Sigmoid colon (tissue), 7 donors: ENCODE results near the gene NDUFAF2. TPM values are rescaled to one million over a fixed set of nuclear protein-coding genes. Genes with fewer than 3 reads are reported as not detected.
"Not testable (repeated sequence)": the region's sequence is repeated elsewhere in the genome, so short reads cannot be mapped to it uniquely, and the experiment has no call there.

Experiments used
- DNase-seq: peaks from one replicate; pipeline ENCODE4 v3.0.0-alpha.2; 2019
- H3K27ac ChIP-seq, 4 donors: fragments of 200-600 bp; sonication (generic); one replicate each; pipeline ENCODE4 v1.5.1; 2016 to 2019; ENCODE audit warnings: mild to moderate bottlenecking in 1 of 4
- H3K27me3 ChIP-seq, 3 donors: fragments of 200-600 bp; sonication (generic); one replicate each; pipeline ENCODE4 v1.5.1; 2019; ENCODE audit warnings: mild to moderate bottlenecking in 1 of 3
- H3K36me3 ChIP-seq, 4 donors: fragments of 200-600 bp; sonication (generic); one replicate each; pipeline ENCODE4 v1.5.1; 2016 to 2019
- H3K4me1 ChIP-seq, 4 donors: fragments of 200-600 bp; sonication (generic); one replicate each; pipeline ENCODE4 v1.5.1; 2017 to 2019
- H3K4me3 ChIP-seq, 4 donors: fragments of 200-600 bp; sonication (generic); one replicate each; pipeline ENCODE4 v1.5.1; 2017 to 2019; ENCODE audit warnings: mild to moderate bottlenecking in 2 of 4, moderate library complexity in 1 of 4
- H3K9me3 ChIP-seq, 4 donors: fragments of 200-600 bp in 3 of 4; sonication (generic) in 3 of 4; one replicate each; pipeline versions ENCODE4 v1.5.1 to v1.6.1; 2013 to 2019
- EP300 ChIP-seq, 4 donors: sonication (generic); formaldehyde crosslinking; IDR thresholded peaks; one replicate each; pipeline ENCODE4 v1.6.1; 2017; ENCODE audit warnings: antibody characterized with exemption in 4 of 4
- POLR2A ChIP-seq, 2 donors: fragments of 450-650 bp; IDR thresholded peaks; one replicate each; pipeline ENCODE4 v1.6.1; 2016; ENCODE audit warnings: antibody characterized with exemption in 2 of 2, mild to moderate bottlenecking in 2 of 2, moderate library complexity in 2 of 2
- POLR2AphosphoS5 ChIP-seq, 4 donors: sonication (generic); formaldehyde crosslinking; IDR thresholded peaks; one replicate each; pipeline ENCODE4 v1.6.1; 2017; ENCODE audit warnings: antibody characterized with exemption in 4 of 4
- WGBS, 2 donors: extraction: QIAGEN DNeasy Blood & Tissue Kit; methylation state at CpG; one replicate each; pipeline ENCODE4 v1.1.7; 2013; 5-methylcytosine and 5-hydroxymethylcytosine counted together
- intact Hi-C: fragments of 100-400 bp; cut with DNase I; formaldehyde crosslinking; loops from one replicate; pipeline ENCODE4 v1.15.1; 2023
- polyA plus RNA-seq, 3 donors: library from polyadenylated mRNA; stranded (reverse); fragments of 200-250 nt; gene quantifications; one replicate each; pipeline ENCODE4 v1.2.3, GENCODE V29; 2013
- total RNA-seq, 4 donors: library from RNA; depleted of rRNA; stranded (reverse); fragments of >200 nt; gene quantifications; one replicate each; pipeline ENCODE4 v1.1.0, GENCODE V29; 2016
- TF ChIP-seq, protein P1 (sequence below), 4 experiments: fragments of 450-650 bp in 3 of 4; fragments of 200-600 bp in 1 of 4; IDR thresholded peaks; one replicate each; pipeline ENCODE4 v1.5.1; 2016 to 2019; ENCODE audit warnings: antibody characterized with exemption in 4 of 4, mild to moderate bottlenecking in 3 of 4, moderate library complexity in 2 of 4
- donor health status: healthy with polysubstance abuse.
- donor health status: Bipolar disorder and iron deficiency.
- donor health status: healthy.

Gene NDUFAF2
- total and polyA plus RNA-seq, 7 donors: 33.5 to 48.6 (median 41.5) TPM

GRCh38 chr5:60978968-60979367 lies 34.0 kb downstream of the NDUFAF2 start:
- intact Hi-C loops: no loop called here
- Histone ChIP-seq H3K36me3 (no peaks in the 10 kb centered on the region), H3K4me3 (no peak overlapping the region), H3K4me1 (no peaks in the 10 kb centered on the region), H3K9me3 (no peaks in the 10 kb centered on the region), H3K27ac (no peak overlapping the region), H3K27me3 (no peaks in the 10 kb centered on the region)
- no peak for DNase-seq
- WGBS, 2 donors: 91 to 95% methylated on average over 1 of the region's 1 CpG
- no peak for TF ChIP-seq EP300 (IDR thresholded peaks at IDR 0.05)
- no peak for TF ChIP-seq POLR2A (IDR thresholded peaks at IDR 0.05)

GRCh38 chr5:60980511-60980910 lies 35.5 kb downstream of the NDUFAF2 start:
- intact Hi-C loops: no loop called here
- Histone ChIP-seq H3K9me3 (no peaks in the 10 kb centered on the region), H3K36me3 (no peaks in the 10 kb centered on the region), H3K27ac (no peak overlapping the region), H3K4me1 (no peaks in the 10 kb centered on the region), H3K4me3 (no peak overlapping the region), H3K27me3 (no peaks in the 10 kb centered on the region)
- 96 to 97% methylated on average over 2 of the region's 2 CpGs for WGBS, 2 donors
- TF ChIP-seq, protein P1, sequence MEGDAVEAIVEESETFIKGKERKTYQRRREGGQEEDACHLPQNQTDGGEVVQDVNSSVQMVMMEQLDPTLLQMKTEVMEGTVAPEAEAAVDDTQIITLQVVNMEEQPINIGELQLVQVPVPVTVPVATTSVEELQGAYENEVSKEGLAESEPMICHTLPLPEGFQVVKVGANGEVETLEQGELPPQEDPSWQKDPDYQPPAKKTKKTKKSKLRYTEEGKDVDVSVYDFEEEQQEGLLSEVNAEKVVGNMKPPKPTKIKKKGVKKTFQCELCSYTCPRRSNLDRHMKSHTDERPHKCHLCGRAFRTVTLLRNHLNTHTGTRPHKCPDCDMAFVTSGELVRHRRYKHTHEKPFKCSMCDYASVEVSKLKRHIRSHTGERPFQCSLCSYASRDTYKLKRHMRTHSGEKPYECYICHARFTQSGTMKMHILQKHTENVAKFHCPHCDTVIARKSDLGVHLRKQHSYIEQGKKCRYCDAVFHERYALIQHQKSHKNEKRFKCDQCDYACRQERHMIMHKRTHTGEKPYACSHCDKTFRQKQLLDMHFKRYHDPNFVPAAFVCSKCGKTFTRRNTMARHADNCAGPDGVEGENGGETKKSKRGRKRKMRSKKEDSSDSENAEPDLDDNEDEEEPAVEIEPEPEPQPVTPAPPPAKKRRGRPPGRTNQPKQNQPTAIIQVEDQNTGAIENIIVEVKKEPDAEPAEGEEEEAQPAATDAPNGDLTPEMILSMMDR (IDR thresholded peaks at IDR 0.05): no peak
- TF ChIP-seq EP300 (IDR thresholded peaks at IDR 0.05) (no peak), POLR2AphosphoS5 (IDR thresholded peaks at IDR 0.05) (no peak), POLR2A (IDR thresholded peaks at IDR 0.05) (no peak)
- DNase-seq: no peak

DNA sequence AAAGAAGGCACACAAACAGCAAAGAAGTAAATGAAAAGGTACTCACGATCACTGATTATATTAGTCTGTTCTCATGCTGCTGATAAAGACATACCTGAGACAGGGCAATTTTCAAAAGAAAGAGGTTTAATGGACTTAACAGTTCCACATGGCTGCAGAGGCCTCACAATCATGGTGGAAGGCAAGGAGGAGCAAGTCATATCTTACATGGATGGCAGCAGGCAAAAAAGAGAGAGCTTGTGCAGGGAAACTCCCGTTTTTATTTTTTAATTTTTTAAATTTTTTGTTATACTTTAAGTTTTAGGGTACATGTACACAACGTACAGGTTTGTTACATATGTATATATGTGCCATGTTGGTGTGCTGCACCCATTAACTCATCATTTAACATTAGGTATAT lies 37.1 kb downstream of the NDUFAF2 start:
- H3K27me3 ChIP-seq, H3K36me3 ChIP-seq, DNase-seq, H3K9me3 ChIP-seq, intact Hi-C loops, H3K4me1 ChIP-seq, H3K27ac ChIP-seq, H3K4me3 ChIP-seq: not testable (repeated sequence)
- WGBS, 2 donors: 95 to 97% methylated on average over 3 of the region's 3 CpGs

DNA sequence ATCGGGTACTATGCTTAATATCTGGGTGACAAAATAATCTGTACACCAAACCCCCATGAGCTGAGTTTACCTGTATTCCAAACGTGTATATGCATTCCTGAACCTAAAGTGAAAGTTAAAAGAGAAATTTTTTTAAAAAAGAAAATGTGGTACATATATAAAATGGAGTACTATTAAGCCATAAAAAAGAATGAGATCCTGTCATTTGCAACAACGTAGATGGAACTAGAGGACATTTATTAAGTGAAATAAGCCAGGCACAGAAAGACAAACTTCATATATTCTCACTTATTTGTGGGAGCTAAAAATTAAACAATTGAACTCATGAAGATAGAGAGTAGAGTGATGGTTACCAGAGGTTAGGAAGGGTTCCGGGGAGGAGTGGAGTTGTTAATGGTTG lies 44.8 kb downstream of the NDUFAF2 start:
- H3K4me3 ChIP-seq: no peak overlapping the region
- no peak for DNase-seq
- peaks cover 0 to 5% (median 0%) of the 10 kb centered on the region in 4 donors for H3K9me3 ChIP-seq
- H3K36me3 ChIP-seq: no peaks in the 10 kb centered on the region
- no peak overlapping the region for H3K27ac ChIP-seq
- no peak for TF ChIP-seq POLR2A (IDR thresholded peaks at IDR 0.05)
- no peak for TF ChIP-seq EP300 (IDR thresholded peaks at IDR 0.05)
- TF ChIP-seq, protein P1 (IDR thresholded peaks at IDR 0.05): no peak
- no peak for TF ChIP-seq POLR2AphosphoS5 (IDR thresholded peaks at IDR 0.05)
- intact Hi-C loops: no loop called here
- H3K4me1 ChIP-seq: peaks cover 0 to 4% (median 0%) of the 10 kb centered on the region in 4 donors
- WGBS, 2 donors: 81 to 92% methylated on average over 4 of the region's 4 CpGs
- no peaks in the 10 kb centered on the region for H3K27me3 ChIP-seq

DNA sequence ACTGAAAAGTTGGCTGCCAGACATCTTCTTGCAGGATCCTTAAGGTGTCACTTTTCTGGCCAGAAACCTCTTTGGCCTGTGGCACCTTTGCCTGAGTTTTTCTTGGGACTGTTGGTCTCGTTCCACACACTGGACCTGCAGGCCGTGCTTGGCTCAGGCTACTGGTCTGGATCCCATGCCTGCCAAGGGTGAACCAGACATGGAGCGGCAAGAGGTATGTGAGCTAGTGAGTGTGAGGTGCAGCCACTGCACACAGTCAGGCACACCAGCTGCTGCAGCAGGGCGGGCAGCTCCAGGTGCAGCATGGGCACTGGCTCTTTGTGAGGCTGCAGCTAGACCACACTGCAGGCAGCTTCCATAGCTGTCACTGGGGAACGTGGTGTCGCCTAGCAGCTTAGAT lies 47.9 kb downstream of the NDUFAF2 start:
- intact Hi-C loops: no loop called here
- no peaks in the 10 kb centered on the region for H3K36me3 ChIP-seq
- H3K4me3 ChIP-seq: no peak overlapping the region
- H3K27me3 ChIP-seq: no peaks in the 10 kb centered on the region
- 96 to 97% methylated on average over 6 of the region's 6 CpGs for WGBS, 2 donors
- H3K27ac ChIP-seq: no peak overlapping the region
- no peak for DNase-seq
- peaks cover 0 to 5% (median 2%) of the 10 kb centered on the region in 4 donors for H3K4me1 ChIP-seq
- H3K9me3 ChIP-seq: peaks cover 0 to 5% (median 0%) of the 10 kb centered on the region in 4 donors
- TF ChIP-seq, protein P1 (IDR thresholded peaks at IDR 0.05): no peak
- TF ChIP-seq EP300 (IDR thresholded peaks at IDR 0.05) (no peak), POLR2A (IDR thresholded peaks at IDR 0.05) (no peak), POLR2AphosphoS5 (IDR thresholded peaks at IDR 0.05) (no peak)

DNA sequence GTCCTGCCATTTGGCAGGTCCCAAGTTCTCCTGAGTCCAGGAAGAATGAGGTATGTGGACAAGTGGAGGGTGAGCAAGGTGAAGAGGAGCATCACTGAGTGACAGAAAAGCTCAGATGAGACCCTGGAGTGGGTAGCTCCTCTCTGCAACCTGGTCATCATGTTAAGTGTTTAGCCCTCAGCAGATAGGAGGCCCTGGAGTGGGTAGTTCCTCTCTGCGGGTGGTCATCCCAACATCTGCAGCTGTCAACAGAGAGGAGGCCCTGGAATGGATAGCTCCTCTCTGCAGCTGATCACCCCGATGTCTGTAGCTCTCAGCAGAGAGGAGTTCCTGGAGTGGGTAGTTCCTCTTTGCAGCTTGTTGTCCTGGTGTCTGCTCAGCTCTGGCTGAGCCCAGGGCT lies 48.4 kb downstream of the NDUFAF2 start:
- TF ChIP-seq, protein P1 (IDR thresholded peaks at IDR 0.05): no peak
- no peak for TF ChIP-seq EP300 (IDR thresholded peaks at IDR 0.05)
- TF ChIP-seq POLR2AphosphoS5 (IDR thresholded peaks at IDR 0.05): no peak
- no peak for TF ChIP-seq POLR2A (IDR thresholded peaks at IDR 0.05)

More for the DNA sequence above, 48.4 kb downstream of the NDUFAF2 start:
- Histone ChIP-seq H3K27ac (no peak overlapping the region), H3K36me3 (no peaks in the 10 kb centered on the region), H3K4me3 (no peak overlapping the region), H3K9me3 (peaks cover 0 to 5% (median 0%) of the 10 kb centered on the region in 4 donors), H3K4me1 (peaks cover 0 to 7% (median 2%) of the 10 kb centered on the region in 4 donors), H3K27me3 (no peaks in the 10 kb centered on the region)
- intact Hi-C loops: no loop called here
- WGBS, 2 donors: 98 to 99% methylated on average over 2 of the region's 2 CpGs
- no peak for DNase-seq
